ENCODE results near the gene IER2. TPM values are rescaled to one million over a fixed set of nuclear protein-coding genes. Genes with fewer than 3 reads are reported as not detected.

The IER2 gene
- total and polyA plus RNA-seq, 2 of the 4 experiments (the other 2 are of a cell fraction), result 7.7 to 102 TPM

- H3K23ac ChIP-seq (ENCODE audit: low read depth, low read length), result no peak overlapping the region
- H2BK120ac ChIP-seq (ENCODE audit: low read depth, low read length), result no peak overlapping the region
- H3K4ac ChIP-seq (ENCODE audit: low read depth, low read length), result no peak overlapping the region
- no peak overlapping the region for H3K27ac ChIP-seq (ENCODE audit: insufficient read depth, low read length)
- H3K4me1 ChIP-seq (ENCODE audit: control insufficient read depth, insufficient read depth, low read length), result peaks cover 13% of the 10 kb centered on the region; the same call in 1 of the 2 replicates
- no peaks in the 10 kb centered on the region for H3K27me3 ChIP-seq (ENCODE audit: control insufficient read depth, insufficient read depth, low read length)
- H2AFZ ChIP-seq (replicated peaks; ENCODE audit: low read length, poor library complexity), result no peak overlapping the region
- H4K8ac ChIP-seq (ENCODE audit: low read depth in 2 of 2, low read length in 2 of 2), result no peak overlapping the region
- H3K14ac ChIP-seq (replicated peaks; ENCODE audit: low read depth, low read length), result no peak overlapping the region
- no TSS peak for BruUV-seq (replicated peaks)
- ChIA-PET POLR2A (ENCODE audit: unreplicated experiment) (no interaction called here), CTCF (no interaction called here)
- H2BK15ac ChIP-seq (ENCODE audit: low read depth, low read length), result no peak overlapping the region
- H2AK5ac ChIP-seq (ENCODE audit: low read depth, low read length), result no peak overlapping the region
- dilution Hi-C loops (cut with HindIII; ENCODE audit: low sequenced_read_pairs, unreplicated experiment) (no loop called here), in situ Hi-C loops (cut with MboI; ENCODE audit: low sequenced_read_pairs) (no loop called here), intact Hi-C loops (cut with micrococcal nuclease) (no loop called here)
- H4K91ac ChIP-seq (ENCODE audit: insufficient read depth, low read depth, low read length), result no peak overlapping the region
- no peak overlapping the region for H4K5ac ChIP-seq (ENCODE audit: low read depth, low read length)
- ATAC-seq (ENCODE audit: low read depth), result no peak
- DNase-seq, result no peak
- no peak overlapping the region for H2AK9ac ChIP-seq (replicated peaks; ENCODE audit: low read depth, low read length, poor library complexity)
- TF ChIP-seq, protein P1, sequence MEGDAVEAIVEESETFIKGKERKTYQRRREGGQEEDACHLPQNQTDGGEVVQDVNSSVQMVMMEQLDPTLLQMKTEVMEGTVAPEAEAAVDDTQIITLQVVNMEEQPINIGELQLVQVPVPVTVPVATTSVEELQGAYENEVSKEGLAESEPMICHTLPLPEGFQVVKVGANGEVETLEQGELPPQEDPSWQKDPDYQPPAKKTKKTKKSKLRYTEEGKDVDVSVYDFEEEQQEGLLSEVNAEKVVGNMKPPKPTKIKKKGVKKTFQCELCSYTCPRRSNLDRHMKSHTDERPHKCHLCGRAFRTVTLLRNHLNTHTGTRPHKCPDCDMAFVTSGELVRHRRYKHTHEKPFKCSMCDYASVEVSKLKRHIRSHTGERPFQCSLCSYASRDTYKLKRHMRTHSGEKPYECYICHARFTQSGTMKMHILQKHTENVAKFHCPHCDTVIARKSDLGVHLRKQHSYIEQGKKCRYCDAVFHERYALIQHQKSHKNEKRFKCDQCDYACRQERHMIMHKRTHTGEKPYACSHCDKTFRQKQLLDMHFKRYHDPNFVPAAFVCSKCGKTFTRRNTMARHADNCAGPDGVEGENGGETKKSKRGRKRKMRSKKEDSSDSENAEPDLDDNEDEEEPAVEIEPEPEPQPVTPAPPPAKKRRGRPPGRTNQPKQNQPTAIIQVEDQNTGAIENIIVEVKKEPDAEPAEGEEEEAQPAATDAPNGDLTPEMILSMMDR (conservative IDR thresholded peaks at IDR 0.05; ENCODE audit: low read depth, low read length), result no peak
- TF ChIP-seq MAZ (IDR thresholded peaks at IDR 0.05; ENCODE audit: borderline replicate concordance, low read depth, low read length) (no peak), RFX5 (IDR thresholded peaks at IDR 0.05; ENCODE audit: low read depth, low read length) (no peak), NFE2L2 (IDR thresholded peaks at IDR 0.05; ENCODE audit: low read depth, low read length) (no peak), BHLHE40 (IDR thresholded peaks at IDR 0.05; ENCODE audit: low read depth, low read length) (no peak), RAD21 (IDR thresholded peaks at IDR 0.05; ENCODE audit: low read length) (no peak), CEBPB (IDR thresholded peaks at IDR 0.05; ENCODE audit: low read depth, low read length) (no peak), MXI1 (IDR thresholded peaks at IDR 0.05; ENCODE audit: borderline replicate concordance, low read depth, low read length) (no peak)
- TF ChIP-seq, protein P2, sequence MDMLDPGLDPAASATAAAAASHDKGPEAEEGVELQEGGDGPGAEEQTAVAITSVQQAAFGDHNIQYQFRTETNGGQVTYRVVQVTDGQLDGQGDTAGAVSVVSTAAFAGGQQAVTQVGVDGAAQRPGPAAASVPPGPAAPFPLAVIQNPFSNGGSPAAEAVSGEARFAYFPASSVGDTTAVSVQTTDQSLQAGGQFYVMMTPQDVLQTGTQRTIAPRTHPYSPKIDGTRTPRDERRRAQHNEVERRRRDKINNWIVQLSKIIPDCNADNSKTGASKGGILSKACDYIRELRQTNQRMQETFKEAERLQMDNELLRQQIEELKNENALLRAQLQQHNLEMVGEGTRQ (IDR thresholded peaks at IDR 0.05; ENCODE audit: low read depth, low read length), result no peak
- H2BK20ac ChIP-seq (ENCODE audit: low read depth, low read length), result no peak overlapping the region
- peaks cover 35% of the 10 kb centered on the region for H3K9me1 ChIP-seq (ENCODE audit: insufficient read depth, low read length)
- H3K4me3 ChIP-seq (ENCODE audit: insufficient read depth, low read depth, low read length), result no peak overlapping the region
- no peak overlapping the region for H3K4me2 ChIP-seq (ENCODE audit: low read depth, low read length)
- no peak overlapping the region for H3K18ac ChIP-seq (ENCODE audit: low read depth, low read length)
- peaks cover 16% of the 10 kb centered on the region for H3K36me3 ChIP-seq (ENCODE audit: control insufficient read depth, insufficient read depth, low read length)
- H3K79me1 ChIP-seq (ENCODE audit: low read depth in 1 of 2, low read length in 2 of 2), result peaks cover 27 to 95% of the 10 kb centered on the region in 2 experiments
- H3K9ac ChIP-seq (ENCODE audit: low read depth, low read length), result no peak overlapping the region
- WGBS, 2 experiments (ENCODE audit: extremely low coverage in 2 of 2, insufficient read length in 1 of 2), result 100% methylated on average over 3 of the region's 3 CpGs; no CpG with 5 or more reads in 1 of the 2 experiments
- no peak overlapping the region for H3K56ac ChIP-seq (ENCODE audit: extremely low read depth, insufficient read depth, low read length)
- peaks cover 96% of the 10 kb centered on the region for H4K20me1 ChIP-seq (ENCODE audit: insufficient read depth, low read length)
- H3K9me3 ChIP-seq (ENCODE audit: control insufficient read depth, insufficient read depth, low read length), result no peaks in the 10 kb centered on the region
- no peak overlapping the region for H2BK5ac ChIP-seq (ENCODE audit: low read depth, low read length, poor library complexity, severe bottlenecking)
Measured at GRCh38 chr19:13130886-13131490, 19.2 kb upstream of the IER2 start.

All from IMR-90 (cell line).